CD14-positive monocyte (primary cell): ENCODE data around the gene LTB4R. TPM values are rescaled to one million over a fixed set of nuclear protein-coding genes. Genes with fewer than 3 reads are reported as not detected.

Experiments
- DNase-seq, 3 donors: peaks; one replicate each; pipeline ENCODE4 v3.0.0-alpha.2; 2011 to 2022
- H2AFZ ChIP-seq: 2 replicates; pipeline ENCODE4 v1.6.0; 2012; ENCODE audit warnings: mild to moderate bottlenecking, low read depth, low read length, inconsistent platforms; ENCODE audit not compliant: insufficient read depth, poor library complexity, severe bottlenecking
- H3K27ac ChIP-seq, 2 donors: 1 replicate in 1 of 2; 2 replicates in 1 of 2; pipeline ENCODE4 v1.5.1; 2012 to 2013; ENCODE audit warnings: low read length in 2 of 2, control low read depth in 1 of 2, inconsistent platforms in 1 of 2, low read depth in 1 of 2, mild to moderate bottlenecking in 1 of 2
- H3K27me3 ChIP-seq, 2 donors: one replicate each; pipeline versions ENCODE4 v1.6.0 to v1.6.1; 2011 to 2013; ENCODE audit warnings: low read length in 2 of 2; ENCODE audit not compliant: control insufficient read depth in 2 of 2, insufficient read depth in 2 of 2
- H3K36me3 ChIP-seq, 2 donors: replicated peaks in 1 of 2; 1 replicate in 1 of 2; 2 replicates in 1 of 2; pipeline versions ENCODE4 v1.5.1 to v1.6.1; 2012 to 2013; ENCODE audit warnings: low read length in 2 of 2, control low read depth in 1 of 2, inconsistent platforms in 1 of 2, mild to moderate bottlenecking in 1 of 2; ENCODE audit not compliant: insufficient read depth in 2 of 2, control insufficient read depth in 1 of 2
- H3K4me1 ChIP-seq, 2 donors: 1 replicate in 1 of 2; 2 replicates in 1 of 2; pipeline versions ENCODE4 v1.5.1 to v1.6.1; 2012 to 2013; ENCODE audit warnings: low read length in 2 of 2, control low read depth in 1 of 2, inconsistent platforms in 1 of 2, mild to moderate bottlenecking in 1 of 2, moderate library complexity in 1 of 2; ENCODE audit not compliant: insufficient read depth in 2 of 2, control insufficient read depth in 1 of 2
- H3K4me2 ChIP-seq: replicated peaks from 2 replicates; pipeline ENCODE3; 2012; ENCODE audit warnings: low read length, moderate library complexity, mild to moderate bottlenecking; ENCODE audit not compliant: poor library complexity, severe bottlenecking; ENCODE audit errors: extremely low read depth
- H3K4me3 ChIP-seq, 3 experiments: fragments of 200-600 bp in 1 of 3; sonication (generic) in 1 of 3; replicated peaks in 1 of 3; 1 replicate in 2 of 3; 2 replicates in 1 of 3; pipeline ENCODE4 v1.5.1; 2011 to 2013; ENCODE audit warnings: low read length in 3 of 3, mild to moderate bottlenecking in 3 of 3, control low read depth in 2 of 3, low read depth in 2 of 3, inconsistent platforms in 1 of 3, moderate library complexity in 1 of 3
- H3K79me2 ChIP-seq: 2 replicates; pipeline ENCODE4 v1.6.0; 2012; ENCODE audit warnings: mild to moderate bottlenecking, control low read depth, inconsistent platforms, low read length, moderate library complexity; ENCODE audit not compliant: insufficient read depth
- H3K9ac ChIP-seq: 2 replicates; pipeline ENCODE4 v1.6.0; 2017; ENCODE audit warnings: low read length, mild to moderate bottlenecking; ENCODE audit not compliant: insufficient read depth, poor library complexity, severe bottlenecking
- H3K9me3 ChIP-seq, 2 donors: replicated peaks in 1 of 2; 1 replicate in 1 of 2; 2 replicates in 1 of 2; pipeline versions ENCODE4 v1.5.1 to v1.6.1; 2012 to 2013; ENCODE audit warnings: low read length in 2 of 2, control low read depth in 1 of 2; ENCODE audit not compliant: control insufficient read depth in 1 of 2, insufficient read depth in 1 of 2
- H4K20me1 ChIP-seq: 2 replicates; pipeline ENCODE4 v1.6.0; 2012; ENCODE audit warnings: mild to moderate bottlenecking, low read length, control low read depth, moderate library complexity; ENCODE audit not compliant: insufficient read depth
- H3K27ac Mint-ChIP-seq, 7 donors: one replicate each; pipeline ENCODE4 v1.8.0; 2020; ENCODE audit warnings: mild to moderate bottlenecking in 7 of 7, mixed read lengths in 7 of 7, moderate library complexity in 6 of 7, inconsistent platforms in 2 of 7
- H3K27me3 Mint-ChIP-seq, 3 donors: one replicate each; pipeline ENCODE4 v1.8.0; 2021 to 2022; ENCODE audit warnings: low read depth in 3 of 3, mild to moderate bottlenecking in 3 of 3, mixed read lengths in 3 of 3, moderate library complexity in 3 of 3, inconsistent platforms in 1 of 3
- H3K36me3 Mint-ChIP-seq, 2 donors: one replicate each; pipeline ENCODE4 v1.8.0; 2020; ENCODE audit warnings: mixed read lengths in 2 of 2, inconsistent platforms in 1 of 2, mild to moderate bottlenecking in 1 of 2
- H3K4me1 Mint-ChIP-seq: one replicate; pipeline ENCODE4 v1.8.0; 2020; ENCODE audit warnings: mild to moderate bottlenecking, mixed read lengths
- H3K4me3 Mint-ChIP-seq, 2 donors: one replicate each; pipeline ENCODE4 v1.8.0; 2020; ENCODE audit warnings: mild to moderate bottlenecking in 2 of 2, mixed read lengths in 2 of 2, moderate library complexity in 1 of 2
- H3K9me3 Mint-ChIP-seq, 7 donors: one replicate each; pipeline ENCODE4 v1.8.0; 2020 to 2022; ENCODE audit warnings: mixed read lengths in 7 of 7, mild to moderate bottlenecking in 6 of 7, moderate library complexity in 6 of 7, inconsistent platforms in 2 of 7
- CTCF ChIP-seq: fragments of 200-600 bp; IDR thresholded peaks from one replicate; pipeline ENCODE4 v1.8.0; 2022; ENCODE audit warnings: antibody characterized with exemption, mild to moderate bottlenecking
- WGBS: methylation state at CpG from one replicate; pipeline ENCODE4 v1.1.5; 2013; ENCODE audit warnings: missing lambda C conversion rate; ENCODE audit not compliant: insufficient coverage; 5-methylcytosine and 5-hydroxymethylcytosine counted together
- intact Hi-C, 2 donors: fragments of 100-400 bp; cut with micrococcal nuclease; formaldehyde crosslinking; loops; one replicate each; pipeline versions ENCODE4 v1.15.0 to v1.15.1; 2023
- polyA plus RNA-seq, 3 donors: library from polyadenylated mRNA; depleted of rRNA in 1 of 3; unstranded in 2 of 3; stranded (reverse) in 1 of 3; fragments of 300-500 nt in 2 of 3; fragments of >200 nt in 1 of 3; fragmentation: Illumina TruSeq in 2 of 3; gene quantifications; 1 replicate in 2 of 3; 2 replicates in 1 of 3; pipeline ENCODE4 v1.2.3, GENCODE V29; 2012 to 2021

The LTB4R gene
- polyA plus RNA-seq, 3 donors, result 51.5 to 98.5 (median 87.3) TPM

GRCh38 chr14:24309538-24310264 lies 1.6 kb upstream of the LTB4R start, which contains the start of gene LTB4R2:
Gene LTB4R2, plus strand, starts transcription at chr14:24310140. Its CDS starts 525 bp downstream, at chr14:24310665.
- H4K20me1 ChIP-seq, result peaks cover 57% of the 10 kb centered on the region
- H3K4me3 Mint-ChIP-seq, result peak within 1 kb of the TSS; percentile 81 to 95
- peak within 1 kb of the TSS; percentile 80 to 98 (median 89) for H3K27ac Mint-ChIP-seq
- no peak for DNase-seq
- H3K4me2 ChIP-seq, result peak within 1 kb of the TSS; percentile 93
- H3K27ac ChIP-seq, result peak within 1 kb of the TSS; percentile 85 to 89
- TF ChIP-seq CTCF, result no peak
- peaks cover 0 to 2% (median 0%) of the 10 kb centered on the region in 7 donors for H3K9me3 Mint-ChIP-seq
- H3K27me3 ChIP-seq, result no peaks in the 10 kb centered on the region
- H2AFZ ChIP-seq, result peak within 1 kb of the TSS; percentile 80
- peaks cover 68% of the 10 kb centered on the region for H3K4me1 Mint-ChIP-seq
- H3K27me3 Mint-ChIP-seq, result no peaks in the 10 kb centered on the region
- H3K36me3 Mint-ChIP-seq, result peaks cover 50 to 56% of the 10 kb centered on the region in 2 donors
- H3K9me3 ChIP-seq, result no peaks in the 10 kb centered on the region
- H3K4me1 ChIP-seq, result peaks cover 65 to 73% of the 10 kb centered on the region in 2 donors
- intact Hi-C loops, result loop anchor here in 1 of 2 donors (5.0 to 10.0 kb wide), 3 partner anchors 32 to 95 kb away; partner anchors contain the start of genes CHMP4A, GMPR2, MDP1 and NEDD8
- H3K79me2 ChIP-seq, result peaks cover 83% of the 10 kb centered on the region
- H3K4me3 ChIP-seq, result peak within 1 kb of the TSS; percentile 51 to 84 (median 57)
- WGBS, result no CpG with 5 or more reads among the region's 5 CpGs
- peak within 1 kb of the TSS; percentile 67 for H3K9ac ChIP-seq
- H3K36me3 ChIP-seq, result peaks cover 36 to 45% of the 10 kb centered on the region in 2 donors

- H3K36me3 ChIP-seq, result peaks cover 30 to 39% of the 10 kb centered on the region in 2 donors
- peaks cover 88% of the 10 kb centered on the region for H3K79me2 ChIP-seq
- H3K27me3 ChIP-seq, result no peaks in the 10 kb centered on the region
- intact Hi-C loops, result loop anchor here in 1 of 2 donors (5.0 kb wide), 2 partner anchors 33 to 78 kb away; partner anchors contain the start of genes GMPR2 and NEDD8
- H3K4me2 ChIP-seq, result peak overlapping the region; percentile 93
- H2AFZ ChIP-seq, result peak overlapping the region; percentile 29
- Mint-ChIP-seq H3K4me3 (peak overlapping the region; percentile 81 to 95), H3K27ac (peak overlapping the region; percentile 78 to 92 (median 89)), H3K27me3 (no peaks in the 10 kb centered on the region), H3K4me1 (peaks cover 74% of the 10 kb centered on the region), H3K36me3 (peaks cover 45 to 52% of the 10 kb centered on the region in 2 donors), H3K9me3 (peaks cover 0 to 2% (median 0%) of the 10 kb centered on the region in 7 donors)
- no peak for DNase-seq
- TF ChIP-seq CTCF, result no peak
- H4K20me1 ChIP-seq, result peaks cover 51% of the 10 kb centered on the region
- WGBS, result 3% methylated on average over 4 of the region's 5 CpGs
- no peaks in the 10 kb centered on the region for H3K9me3 ChIP-seq
- H3K4me1 ChIP-seq, result peaks cover 71 to 78% of the 10 kb centered on the region in 2 donors
- H3K27ac ChIP-seq, result peak overlapping the region; percentile 56 to 89
- H3K4me3 ChIP-seq, result peak overlapping the region; percentile 51 to 84 (median 57)
- peak overlapping the region; percentile 67 for H3K9ac ChIP-seq
Observed at GRCh38 chr14:24310265-24310645, 1.0 kb upstream of the LTB4R start.
